Fibroblast of villous mesenchyme (primary cell): ENCODE measurements around the gene GPHN. TPM values are rescaled to one million over a fixed set of nuclear protein-coding genes. Genes with fewer than 3 reads are reported as not detected.

Experiments
- DNase-seq: peaks from one replicate; pipeline ENCODE4 v3.0.0-alpha.2; 2010; ENCODE audit warnings: low read depth
- H3K4me3 ChIP-seq: 2 replicates; pipeline ENCODE4 v1.5.1; 2011; ENCODE audit warnings: low read depth, mild to moderate bottlenecking, low read length
- CTCF ChIP-seq: IDR thresholded peaks from 2 replicates; pipeline ENCODE4 v1.5.1; 2012; ENCODE audit warnings: low read depth, mild to moderate bottlenecking, low read length; ENCODE audit not compliant: insufficient read depth
- total RNA-seq: library from RNA; depleted of rRNA; stranded (reverse); fragments of >200 nt; gene quantifications from 2 replicates; pipeline ENCODE4 v1.2.3, GENCODE V29; 2012

The GPHN gene
- total RNA-seq, 1 donor = 9.1 TPM

DNA sequence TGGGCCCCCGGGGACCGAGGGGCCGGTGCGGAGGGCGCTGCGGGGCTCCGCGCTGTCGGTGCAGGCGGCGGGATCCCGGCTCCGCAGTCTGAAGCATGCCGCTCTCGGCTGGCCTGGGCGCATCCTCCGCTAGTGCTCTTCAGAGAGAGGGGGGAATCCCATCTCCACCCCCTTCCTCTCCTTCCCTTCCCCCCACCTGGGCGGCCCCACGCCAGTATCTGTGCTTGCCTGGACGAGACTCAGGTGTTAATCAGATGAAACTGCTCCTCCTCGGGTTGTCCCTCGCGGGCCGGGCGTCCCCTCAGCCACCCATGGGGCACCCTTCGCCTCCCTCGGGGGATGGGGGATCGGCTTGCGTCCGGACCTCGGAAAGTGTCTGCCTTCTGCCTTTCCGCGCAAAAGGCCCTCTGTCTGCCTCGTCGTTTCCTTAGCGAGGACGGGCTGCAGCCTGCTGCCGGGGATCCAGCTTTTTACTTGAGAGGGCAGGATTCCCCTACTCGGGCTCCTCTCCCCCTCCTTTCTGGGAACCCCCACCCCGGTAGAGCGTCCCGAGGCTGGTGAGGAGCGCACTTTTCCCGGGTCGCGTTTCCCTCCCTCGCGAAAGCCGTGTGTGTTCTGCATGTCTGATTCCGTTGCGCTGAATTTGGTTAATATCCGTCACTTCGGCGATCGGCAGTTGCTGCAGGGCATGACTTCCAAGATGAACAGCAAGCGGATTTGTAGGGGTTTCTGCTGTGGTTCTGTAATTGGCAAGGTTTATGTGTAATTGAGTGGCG is 1.1 kb downstream of the GPHN start:
- H3K4me3 ChIP-seq = peak overlapping the region; percentile 87
- peak; percentile 18 for DNase-seq
- no peak for TF ChIP-seq CTCF

DNA sequence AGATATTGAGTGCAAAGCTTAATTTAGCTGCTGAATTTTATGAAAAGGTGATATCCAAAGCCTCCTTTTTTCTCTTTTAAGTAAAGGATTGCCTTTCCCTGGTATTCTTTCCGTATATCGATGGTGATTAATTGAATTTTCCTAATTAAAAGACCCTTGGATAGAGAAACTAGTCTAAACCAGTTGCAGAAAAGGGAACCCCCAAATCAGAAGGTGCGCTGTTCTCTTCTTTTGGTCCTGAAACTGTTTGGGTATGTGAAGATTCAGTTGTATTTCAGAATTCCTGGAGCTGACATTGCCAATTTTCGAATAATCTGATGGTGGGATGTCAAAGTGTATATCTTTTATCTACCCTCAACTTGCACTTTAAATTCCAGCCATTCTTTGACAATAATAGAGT is 1.9 kb downstream of the GPHN start:
- no peak for TF ChIP-seq CTCF
- no peak for DNase-seq
- peak overlapping the region; percentile 87 for H3K4me3 ChIP-seq

DNA sequence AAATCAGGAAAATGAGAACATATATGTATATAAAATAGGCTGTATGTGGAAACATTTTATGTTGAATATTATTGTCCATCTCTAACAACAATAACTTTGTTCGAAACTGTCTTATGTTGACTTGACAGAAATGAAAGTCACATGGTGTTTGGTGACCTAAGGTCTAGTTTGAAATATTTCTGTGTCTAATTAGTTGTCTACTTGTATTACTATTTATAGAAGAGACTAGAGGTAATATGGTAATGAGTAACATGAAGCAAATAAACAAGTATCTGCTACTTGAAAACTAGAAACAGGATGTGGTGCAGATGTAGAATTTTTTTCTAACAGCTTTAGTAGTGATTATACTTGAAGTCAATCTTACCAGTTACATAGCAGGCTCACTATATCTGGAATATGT is 3.9 kb downstream of the GPHN start:
- no peak for DNase-seq
- H3K4me3 ChIP-seq = no peak overlapping the region
- no peak for TF ChIP-seq CTCF

DNA sequence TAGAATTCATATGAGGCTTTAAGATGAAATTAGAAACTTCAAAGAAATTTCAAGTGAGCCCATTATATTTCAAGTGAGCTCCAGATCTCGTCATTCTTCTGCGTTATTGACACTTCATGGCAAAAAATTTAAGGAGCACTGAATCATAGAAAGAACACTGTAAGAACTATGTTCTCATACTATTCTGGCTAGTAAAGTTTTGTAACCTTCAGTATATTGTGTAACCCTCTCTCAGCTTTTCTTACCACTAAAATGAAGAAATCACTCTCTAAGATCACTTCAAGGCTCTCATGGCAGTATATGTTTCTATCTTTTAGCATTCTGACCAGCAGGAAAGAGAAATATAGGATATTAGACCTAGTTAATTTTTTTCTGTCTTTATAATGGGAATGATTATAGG is 6.3 kb downstream of the GPHN start:
- peak; percentile 28 for DNase-seq
- no peak overlapping the region for H3K4me3 ChIP-seq
- no peak for TF ChIP-seq CTCF

GRCh38 chr14:66530526-66530925 is 22.6 kb downstream of the GPHN start:
- TF ChIP-seq CTCF = no peak
- no peak for DNase-seq
- H3K4me3 ChIP-seq = no peak overlapping the region

DNA sequence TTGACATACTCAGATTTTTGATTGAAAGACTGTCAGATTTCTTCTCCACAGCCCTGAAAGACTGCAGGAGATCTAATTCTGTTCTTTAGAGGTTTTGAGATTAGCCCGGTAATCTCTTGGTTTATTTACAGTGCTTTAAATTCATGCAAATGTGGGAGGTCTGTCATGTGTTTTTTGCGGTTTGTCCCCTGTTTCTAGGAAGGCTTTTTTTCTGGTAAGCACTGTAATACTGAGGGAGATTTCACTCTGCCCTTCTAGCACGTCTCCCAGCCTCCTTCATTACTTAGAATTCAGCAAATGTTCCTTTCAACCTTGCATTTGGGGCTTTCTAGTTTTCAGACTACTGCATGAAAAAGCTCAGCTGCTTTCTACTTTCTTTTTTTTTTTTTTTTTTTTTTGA is 31.1 kb downstream of the GPHN start:
- no peak for TF ChIP-seq CTCF
- no peak for DNase-seq
- H3K4me3 ChIP-seq = no peak overlapping the region

DNA sequence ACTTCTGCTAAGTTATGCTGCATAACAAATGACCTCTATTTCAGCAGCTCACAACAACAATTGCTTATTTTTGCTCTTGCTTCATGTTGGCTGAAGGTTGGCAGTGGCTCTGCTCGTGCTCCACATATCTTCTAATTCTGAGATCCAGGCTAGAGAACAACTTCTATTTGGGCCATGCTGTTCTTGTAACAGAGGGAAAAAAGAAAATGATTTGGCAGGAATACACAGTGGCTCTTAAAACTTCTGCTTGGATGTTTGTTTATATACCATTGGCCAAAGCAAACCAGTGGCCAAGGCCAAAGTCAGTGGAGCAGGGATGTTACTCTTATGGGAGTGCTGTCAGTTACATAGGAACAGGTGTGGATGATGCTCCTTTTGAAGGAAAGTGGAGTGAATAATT is 32.1 kb downstream of the GPHN start:
- DNase-seq = no peak
- no peak for TF ChIP-seq CTCF
- no peak overlapping the region for H3K4me3 ChIP-seq
